ENCODE data around the gene MYOCOS.

MYOCOS gene

DNA sequence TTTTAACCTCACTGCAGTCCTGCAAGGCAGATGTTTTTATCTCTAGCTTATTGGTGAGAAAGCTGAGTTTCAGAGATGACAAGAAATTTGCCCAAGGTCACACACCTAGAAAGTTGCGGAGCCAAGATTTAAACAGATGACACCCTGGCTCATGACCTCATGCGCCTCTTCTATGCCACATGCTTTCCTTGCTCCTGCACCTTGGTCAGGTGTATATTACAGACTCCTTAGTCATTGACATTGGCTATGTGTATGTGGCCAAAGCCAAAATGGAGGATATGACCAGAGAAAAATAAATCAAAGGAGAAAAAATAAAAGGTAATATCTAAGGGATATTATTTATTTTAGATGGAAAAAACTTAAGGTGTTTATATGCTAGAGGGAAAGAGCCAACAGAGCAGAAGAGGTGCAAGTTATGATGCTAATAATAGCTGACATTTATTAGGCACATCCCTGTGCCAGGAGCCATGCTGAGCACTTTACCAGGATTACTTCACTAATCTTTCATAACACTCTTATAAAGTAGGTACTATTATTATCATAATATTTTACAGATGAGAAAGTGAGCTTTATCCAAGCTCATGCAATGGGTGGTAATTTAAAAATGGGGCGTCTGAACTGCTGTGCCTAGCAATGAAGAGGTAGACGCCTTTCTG lies 44.2 kb downstream of the MYOCOS start:
- no peak overlapping the region for H3K4me3 Mint-ChIP-seq
- no peaks in the 10 kb centered on the region for H3K4me1 Mint-ChIP-seq
- H3K9me3 Mint-ChIP-seq: no peaks in the 10 kb centered on the region
- DNase-seq (no peak), ATAC-seq (no peak)
- no peaks in the 10 kb centered on the region for H3K27me3 Mint-ChIP-seq
- no peak overlapping the region for H3K27ac Mint-ChIP-seq

DNA sequence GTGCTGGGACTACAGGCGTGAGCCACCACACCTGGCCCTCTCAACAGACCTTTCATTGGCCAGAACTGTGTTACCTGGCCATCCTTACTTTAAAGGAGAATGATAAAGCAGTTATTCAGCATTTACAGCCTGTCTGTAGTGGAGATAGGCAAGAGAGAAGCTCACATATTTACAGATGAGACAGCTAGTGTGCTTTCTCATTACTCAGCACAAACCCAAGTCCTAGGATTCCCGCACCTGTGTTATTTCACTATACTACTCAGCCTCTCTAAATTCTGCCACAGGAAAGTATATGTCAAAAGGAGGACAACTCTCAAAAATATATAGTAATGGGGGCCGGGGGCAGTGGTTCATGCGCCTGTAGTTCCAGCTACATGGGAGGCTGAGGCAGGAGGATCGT lies 46.3 kb downstream of the MYOCOS start:
- H3K27ac Mint-ChIP-seq: no peak overlapping the region
- DNase-seq (no peak), ATAC-seq (no peak)
- H3K27me3 Mint-ChIP-seq: no peaks in the 10 kb centered on the region
- H3K4me3 Mint-ChIP-seq: no peak overlapping the region
- no peaks in the 10 kb centered on the region for H3K4me1 Mint-ChIP-seq
- no peaks in the 10 kb centered on the region for H3K9me3 Mint-ChIP-seq

- Mint-ChIP-seq H3K4me1 (no peaks in the 10 kb centered on the region), H3K9me3 (no peaks in the 10 kb centered on the region), H3K27ac (no peak overlapping the region), H3K27me3 (no peaks in the 10 kb centered on the region), H3K4me3 (no peak overlapping the region)
- DNase-seq (no peak), ATAC-seq (no peak)
Measured at GRCh38 chr1:171670739-171671138, 48.7 kb downstream of the MYOCOS start.

DNA sequence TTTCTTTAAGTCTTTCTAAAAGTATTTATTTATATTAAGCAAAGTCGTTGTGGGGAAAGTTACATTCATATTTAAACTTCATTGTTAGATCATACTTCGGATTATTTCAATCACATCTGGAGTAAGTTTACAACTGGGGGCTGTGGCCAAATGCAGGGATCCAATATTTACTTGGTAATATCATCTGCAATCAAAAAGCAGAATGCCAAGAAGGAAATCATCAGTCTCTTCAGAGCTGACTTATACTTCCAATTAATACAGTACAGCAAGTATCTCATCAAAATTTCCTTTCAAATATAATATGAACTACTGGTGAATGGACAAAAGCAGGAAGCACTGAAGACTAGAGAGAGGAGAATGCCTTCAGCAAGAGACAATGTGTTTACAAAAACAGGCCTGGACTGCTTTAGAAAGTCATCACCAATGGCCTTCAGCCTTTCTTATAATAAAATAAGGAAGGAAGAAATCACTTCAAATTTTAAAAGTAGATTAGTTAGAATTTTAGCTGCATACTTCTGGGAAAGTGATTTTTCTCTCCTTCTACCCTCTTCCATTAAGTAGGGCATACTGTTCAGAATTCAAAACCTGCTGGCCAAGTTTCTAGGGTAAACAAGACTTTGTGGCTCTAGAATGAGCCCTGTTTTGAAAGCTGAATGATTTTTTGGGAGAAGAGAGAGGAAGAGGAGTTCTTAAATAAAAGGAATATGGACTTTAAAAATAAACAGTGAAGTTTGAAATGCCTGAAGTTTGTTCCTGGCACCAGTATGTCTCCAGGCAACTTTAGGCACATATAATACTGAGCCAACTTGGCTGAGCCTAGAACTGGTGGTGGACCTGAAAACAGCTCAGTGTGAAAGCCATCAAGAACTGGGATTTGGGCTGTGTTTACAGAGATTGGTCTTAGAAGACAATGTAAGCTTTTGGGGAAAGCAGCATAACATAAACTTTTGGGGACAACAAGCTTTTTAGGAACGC lies 52.7 kb downstream of the MYOCOS start:
- H3K9me3 Mint-ChIP-seq: no peaks in the 10 kb centered on the region
- no peak overlapping the region for H3K27ac Mint-ChIP-seq
- H3K27me3 Mint-ChIP-seq: peaks cover 7% of the 10 kb centered on the region
- DNase-seq (no peak), ATAC-seq (no peak)
- H3K4me3 Mint-ChIP-seq: no peak overlapping the region
- H3K4me1 Mint-ChIP-seq: no peaks in the 10 kb centered on the region

Data from stimulated activated naive CD8-positive, alpha-beta T cell treated with anti-CD3 and anti-CD28 coated beads, Interleukin-15, amount 100 ng/mL, for 72 hours (primary cell).